Mucosa of descending colon (tissue), 3 donors: ENCODE data around the gene SOX15. TPM values are rescaled to one million over a fixed set of nuclear protein-coding genes. Genes with fewer than 3 reads are reported as not detected.

Experiments used
- ATAC-seq: fragments of 200-7000 bp; cut with Tn5 transposase; one replicate; pipeline ENCODE4 v1.9.1; 2020; ENCODE audit warnings: mild to moderate bottlenecking, moderate library complexity
- DNase-seq, 3 donors: peaks; one replicate each; pipeline ENCODE4 v3.0.0-alpha.2; 2020
- H3K36me3 ChIP-seq: fragments of 200-600 bp; one replicate; pipeline ENCODE4 v1.8.0; 2021; ENCODE audit warnings: low read depth, mild to moderate bottlenecking
- H3K4me1 ChIP-seq: fragments of 200-600 bp; one replicate; pipeline ENCODE4 v1.8.0; 2021; ENCODE audit warnings: low read depth, mild to moderate bottlenecking
- H3K4me3 ChIP-seq: fragments of 200-600 bp; one replicate; pipeline ENCODE4 v1.8.0; 2021; ENCODE audit warnings: mild to moderate bottlenecking
- H3K9me3 ChIP-seq: fragments of 200-600 bp; one replicate; pipeline ENCODE4 v1.8.0; 2021; ENCODE audit warnings: mild to moderate bottlenecking
- intact Hi-C, 2 donors: fragments of 100-400 bp; cut with DNase I in 1 of 2; cut with micrococcal nuclease in 1 of 2; formaldehyde crosslinking; loops; one replicate each; pipeline versions ENCODE4 v1.11.0 to v1.11.1; 2022; cut with DNase I, micrococcal nuclease
- total RNA-seq, 3 donors: library from RNA; stranded (reverse); fragmentation: NEBNext Ultra II Directional in 2 of 3; extraction: Animal tissue kit (Norgen Biotek cat#: 25700) in 2 of 3; gene quantifications; one replicate each; pipeline versions ENCODE4 v1.2.1 to v1.2.4, GENCODE V29; 2021 to 2023
- TF ChIP-seq, protein P1 (sequence below): fragments of 200-600 bp; IDR thresholded peaks from one replicate; pipeline ENCODE4 v1.8.0; 2022; ENCODE audit warnings: antibody characterized with exemption, mild to moderate bottlenecking
- donor health status: DM: no; HTN: no; CAD: no; lungs with moderate emphysema.
- donor health status: DM: no; HTN: no; CAD: no.
- donor health status: DM: no; HTN: yes; CAD: no.

SOX15 gene
- total RNA-seq, 3 donors from 2014 or later = 0.38 to 4.4 (median 0.41) TPM

DNA sequence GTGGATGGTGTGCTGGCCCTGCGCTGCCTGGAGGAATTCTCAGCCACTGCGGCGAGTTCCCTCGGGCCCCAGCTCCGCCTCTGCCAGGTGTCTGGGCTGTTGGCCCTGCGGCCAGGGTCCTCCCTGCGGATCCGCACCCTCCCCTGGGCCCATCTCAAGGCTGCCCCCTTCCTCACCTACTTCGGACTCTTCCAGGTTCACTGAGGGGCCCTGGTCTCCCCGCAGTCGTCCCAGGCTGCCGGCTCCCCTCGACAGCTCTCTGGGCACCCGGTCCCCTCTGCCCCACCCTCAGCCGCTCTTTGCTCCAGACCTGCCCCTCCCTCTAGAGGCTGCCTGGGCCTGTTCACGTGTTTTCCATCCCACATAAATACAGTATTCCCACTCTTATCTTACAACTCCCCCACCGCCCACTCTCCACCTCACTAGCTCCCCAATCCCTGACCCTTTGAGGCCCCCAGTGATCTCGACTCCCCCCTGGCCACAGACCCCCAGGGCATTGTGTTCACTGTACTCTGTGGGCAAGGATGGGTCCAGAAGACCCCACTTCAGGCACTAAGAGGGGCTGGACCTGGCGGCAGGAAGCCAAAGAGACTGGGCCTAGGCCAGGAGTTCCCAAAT is 32.6 kb downstream of the SOX15 start:
- no peaks in the 10 kb centered on the region for H3K36me3 ChIP-seq
- intact Hi-C loops = no loop called here
- peaks cover 42% of the 10 kb centered on the region for H3K4me1 ChIP-seq
- H3K9me3 ChIP-seq = no peaks in the 10 kb centered on the region
- DNase-seq (peak; percentile 75 to 81 (median 81)), ATAC-seq (peak; percentile 41)
- H3K4me3 ChIP-seq = no peak overlapping the region
- TF ChIP-seq, protein P1, sequence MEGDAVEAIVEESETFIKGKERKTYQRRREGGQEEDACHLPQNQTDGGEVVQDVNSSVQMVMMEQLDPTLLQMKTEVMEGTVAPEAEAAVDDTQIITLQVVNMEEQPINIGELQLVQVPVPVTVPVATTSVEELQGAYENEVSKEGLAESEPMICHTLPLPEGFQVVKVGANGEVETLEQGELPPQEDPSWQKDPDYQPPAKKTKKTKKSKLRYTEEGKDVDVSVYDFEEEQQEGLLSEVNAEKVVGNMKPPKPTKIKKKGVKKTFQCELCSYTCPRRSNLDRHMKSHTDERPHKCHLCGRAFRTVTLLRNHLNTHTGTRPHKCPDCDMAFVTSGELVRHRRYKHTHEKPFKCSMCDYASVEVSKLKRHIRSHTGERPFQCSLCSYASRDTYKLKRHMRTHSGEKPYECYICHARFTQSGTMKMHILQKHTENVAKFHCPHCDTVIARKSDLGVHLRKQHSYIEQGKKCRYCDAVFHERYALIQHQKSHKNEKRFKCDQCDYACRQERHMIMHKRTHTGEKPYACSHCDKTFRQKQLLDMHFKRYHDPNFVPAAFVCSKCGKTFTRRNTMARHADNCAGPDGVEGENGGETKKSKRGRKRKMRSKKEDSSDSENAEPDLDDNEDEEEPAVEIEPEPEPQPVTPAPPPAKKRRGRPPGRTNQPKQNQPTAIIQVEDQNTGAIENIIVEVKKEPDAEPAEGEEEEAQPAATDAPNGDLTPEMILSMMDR = no peak

DNA sequence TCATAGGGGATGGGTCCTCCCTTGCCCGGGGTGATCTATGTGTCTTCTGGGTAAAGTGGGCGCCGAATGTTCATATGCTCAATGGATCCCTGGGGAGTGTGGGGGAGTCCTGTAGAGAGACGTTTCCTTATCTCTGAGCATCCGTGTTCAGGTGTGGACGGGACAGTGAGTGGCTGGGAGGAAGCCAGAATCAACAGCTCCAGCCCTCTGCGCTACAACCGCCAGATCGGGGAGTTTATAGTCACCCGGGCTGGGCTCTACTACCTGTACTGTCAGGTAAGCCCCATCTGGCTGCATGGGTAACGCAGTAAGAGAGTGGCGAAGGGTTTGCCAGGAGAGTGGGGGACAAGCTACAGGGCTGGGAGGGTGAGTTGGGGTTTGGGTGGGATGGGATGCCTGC is 33.3 kb downstream of the SOX15 start:
- DNase-seq = peak; percentile 74 to 75 (median 75)
- no peak overlapping the region for H3K4me3 ChIP-seq
- peaks cover 42% of the 10 kb centered on the region for H3K4me1 ChIP-seq
- H3K36me3 ChIP-seq = no peaks in the 10 kb centered on the region
- TF ChIP-seq, protein P1 = no peak
- no peaks in the 10 kb centered on the region for H3K9me3 ChIP-seq
- peak; percentile 37 for ATAC-seq
- intact Hi-C loops = no loop called here

DNA sequence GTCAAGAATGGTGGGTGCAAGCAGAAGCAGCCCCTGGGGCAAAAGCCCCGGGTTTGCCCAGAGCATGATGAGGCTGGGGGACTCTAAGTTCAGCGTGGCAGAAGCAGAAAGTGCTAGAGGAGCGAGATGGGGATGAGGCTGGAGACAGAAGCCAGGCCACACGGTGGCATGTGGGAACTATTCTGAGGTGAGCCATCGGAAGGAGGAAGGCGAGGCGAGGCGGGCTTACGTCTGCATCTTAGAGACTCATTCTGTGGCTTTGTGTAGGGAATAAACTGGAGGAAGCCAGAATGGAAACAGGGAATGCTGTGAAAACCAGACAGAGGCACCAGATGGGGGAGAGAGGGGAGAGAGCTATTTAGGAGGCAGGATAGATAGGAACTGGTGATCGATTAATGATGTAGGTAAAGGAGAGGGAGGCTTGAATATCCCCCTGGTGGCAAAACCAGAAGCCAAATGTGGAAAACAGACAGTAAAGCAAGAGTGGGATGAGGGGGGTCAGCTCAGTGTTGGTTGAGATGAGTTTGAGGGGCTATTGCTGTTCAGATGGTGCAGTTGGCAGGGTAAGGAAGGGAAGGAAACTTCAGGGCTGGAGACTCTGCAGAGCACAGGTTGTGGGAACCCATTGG is 34.5 kb downstream of the SOX15 start:
- ATAC-seq (no peak), DNase-seq (no peak)
- TF ChIP-seq, protein P1 = no peak
- H3K9me3 ChIP-seq = no peaks in the 10 kb centered on the region
- intact Hi-C loops = no loop called here
- H3K4me3 ChIP-seq = no peak overlapping the region
- H3K4me1 ChIP-seq = peaks cover 32% of the 10 kb centered on the region
- no peaks in the 10 kb centered on the region for H3K36me3 ChIP-seq

DNA sequence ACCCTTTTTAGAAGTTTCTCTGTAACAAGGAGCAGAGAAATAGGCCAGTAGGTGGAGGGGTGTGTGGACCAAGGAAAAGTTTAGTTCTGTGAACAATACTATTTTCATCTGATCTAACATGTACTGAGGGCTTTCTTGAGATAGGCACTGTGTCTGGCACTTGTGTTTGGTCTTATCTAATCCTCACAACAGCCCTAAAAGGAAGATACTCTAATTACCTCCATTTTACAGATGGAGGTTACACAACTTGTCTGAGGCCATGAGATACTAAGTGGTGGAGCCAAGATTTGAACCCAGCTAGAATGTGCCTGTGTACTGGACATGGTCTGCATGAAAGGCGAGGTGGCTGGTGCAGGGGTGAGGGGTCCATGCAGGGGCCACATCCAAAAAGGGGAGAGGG is 36.5 kb downstream of the SOX15 start:
- H3K36me3 ChIP-seq = no peaks in the 10 kb centered on the region
- intact Hi-C loops = no loop called here
- H3K9me3 ChIP-seq = no peaks in the 10 kb centered on the region
- ATAC-seq = no peak
- H3K4me3 ChIP-seq = no peak overlapping the region
- H3K4me1 ChIP-seq = peaks cover 23% of the 10 kb centered on the region
- TF ChIP-seq, protein P1 = no peak
- no peak for DNase-seq

DNA sequence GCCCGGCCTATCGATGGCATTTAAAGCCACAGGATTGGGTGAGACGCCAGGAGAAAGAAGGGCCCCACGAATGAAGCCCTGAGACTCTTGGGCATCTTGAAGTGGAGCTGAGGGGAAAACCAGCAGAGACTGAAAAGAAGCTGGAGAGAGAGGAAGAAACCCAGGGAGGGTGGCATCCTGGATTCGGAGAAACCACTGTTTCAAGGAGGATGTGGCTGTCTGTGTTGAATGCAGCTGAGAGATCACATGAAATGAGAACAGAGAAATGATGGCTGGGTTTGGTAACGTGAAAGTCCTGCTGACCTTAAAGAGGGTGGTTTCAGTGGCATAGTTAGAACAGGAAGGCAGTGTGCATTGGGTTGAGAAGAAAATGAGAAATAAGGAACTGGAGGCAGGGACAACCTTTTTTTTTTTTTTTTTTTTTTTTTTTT is 37.3 kb downstream of the SOX15 start:
- H3K4me1 ChIP-seq = peaks cover 16% of the 10 kb centered on the region
- no peaks in the 10 kb centered on the region for H3K9me3 ChIP-seq
- no peaks in the 10 kb centered on the region for H3K36me3 ChIP-seq
- ATAC-seq (no peak), DNase-seq (peak in 1 of 3 donors; percentile 42)
- TF ChIP-seq, protein P1 = no peak
- H3K4me3 ChIP-seq = no peak overlapping the region
- intact Hi-C loops = no loop called here
